PC-9 (cell line): ENCODE data around the gene FAM193A. TPM values are rescaled to one million over a fixed set of nuclear protein-coding genes. Genes with fewer than 3 reads are reported as not detected.
"Not testable (repeated sequence)": the region's sequence is repeated elsewhere in the genome, so short reads cannot be mapped to it uniquely, and the experiment has no call there.

Experiments
- BruUV-seq: library from RNA; stranded (reverse); fragments of 400-500 nt; replicated peaks from 2 replicates; lab custom pipeline; 2021; lab: Mats Ljungman, UMichigan
- CTCF ChIA-PET: fragments of 300-600 bp; sonication (Branson Sonifier 250); formaldehyde crosslinking; loops from one replicate; lab custom pipeline; 2022; ENCODE audit warnings: antibody characterized with exemption; lab: Charles Lee
- POLR2A ChIA-PET: fragments of 300-600 bp; sonication (Branson Sonifier 250); formaldehyde crosslinking; loops from one replicate; lab custom pipeline; 2022; ENCODE audit warnings: antibody characterized with exemption; ENCODE audit not compliant: unreplicated experiment; lab: Charles Lee
- DNase-seq, 2 experiments: peaks; one replicate each; pipeline versions ENCODE4 v3.0.0 to v3.0.0-alpha.2; 2015 to 2022; ENCODE audit warnings: mixed read lengths in 1 of 2
- H2AFZ ChIP-seq: fragments of 200-600 bp; sonication (generic); 2 replicates; pipeline ENCODE4 v1.8.1; 2017; ENCODE audit warnings: antibody characterized with exemption
- H3F3A ChIP-seq: fragments of 200-600 bp; sonication (generic); 2 replicates; pipeline ENCODE4 v1.8.1; 2017; ENCODE audit warnings: antibody characterized with exemption, mild to moderate bottlenecking, low read depth; ENCODE audit not compliant: insufficient read depth
- H3K27ac ChIP-seq: fragments of 200-600 bp; sonication (generic); 2 replicates; pipeline ENCODE4 v1.6.1; 2016; ENCODE audit warnings: mixed run types
- H3K27me3 ChIP-seq: fragments of 200-600 bp; sonication (generic); 2 replicates; pipeline ENCODE4 v1.6.1; 2016; ENCODE audit warnings: low read depth, mixed run types; ENCODE audit not compliant: insufficient read depth
- H3K36me3 ChIP-seq: fragments of 200-600 bp; sonication (generic); 2 replicates; pipeline ENCODE4 v1.6.1; 2016; ENCODE audit warnings: low read depth, mixed run types
- H3K4me1 ChIP-seq: fragments of 200-600 bp; sonication (generic); replicated peaks from 2 replicates; pipeline ENCODE4 v1.6.1; 2016; ENCODE audit warnings: mixed run types; ENCODE audit not compliant: insufficient read depth
- H3K4me2 ChIP-seq: fragments of 200-600 bp; sonication (generic); 2 replicates; pipeline ENCODE4 v1.6.1; 2017; ENCODE audit warnings: mixed run types
- H3K4me3 ChIP-seq: fragments of 200-600 bp; sonication (generic); 2 replicates; pipeline ENCODE4 v1.6.1; 2016; ENCODE audit warnings: mixed run types
- H3K79me2 ChIP-seq: fragments of 200-600 bp; sonication (generic); 2 replicates; pipeline ENCODE4 v1.6.1; 2017; ENCODE audit warnings: low read depth, mixed run types
- H3K9me2 ChIP-seq: fragments of 200-600 bp; sonication (generic); 2 replicates; pipeline ENCODE4 v1.8.1; 2017; ENCODE audit warnings: mild to moderate bottlenecking; ENCODE audit not compliant: insufficient read depth
- H3K9me3 ChIP-seq: fragments of 200-600 bp; sonication (generic); 2 replicates; pipeline ENCODE4 v1.8.1; 2016; ENCODE audit warnings: low read depth; ENCODE audit not compliant: insufficient read depth
- H4K20me1 ChIP-seq: fragments of 200-600 bp; sonication (generic); 2 replicates; pipeline ENCODE4 v1.8.1; 2017; ENCODE audit not compliant: insufficient read depth
- CTCF ChIP-seq: fragments of 200-600 bp; sonication (generic); conservative IDR thresholded peaks from 2 replicates; pipeline ENCODE4 v1.6.1; 2017; ENCODE audit warnings: mixed run types, antibody characterized with exemption, mild to moderate bottlenecking, moderate library complexity
- EZH2 ChIP-seq: fragments of 200-600 bp; sonication (generic); IDR thresholded peaks from 2 replicates; pipeline ENCODE4 v1.8.0; 2017; ENCODE audit warnings: antibody characterized with exemption, low read depth
- intact Hi-C: fragments of 100-400 bp; cut with micrococcal nuclease; formaldehyde crosslinking; loops from one replicate; pipeline ENCODE4 v1.10.0; 2022; ENCODE audit not compliant: unreplicated experiment
- total RNA-seq: library from RNA; stranded (reverse); gene quantifications from 2 replicates; pipeline ENCODE4 v1.2.3, GENCODE V29; 2021

FAM193A gene
- total RNA-seq, 1 experiment from 2014 or later: 23.4 TPM

GRCh38 chr4:2510351-2511259 lies 25.8 kb upstream of the FAM193A start:
- CTCF ChIA-PET: no interaction called here
- no peaks in the 10 kb centered on the region for H3K4me1 ChIP-seq
- no TSS peak for BruUV-seq
- intact Hi-C loops: no loop called here
- no peak for DNase-seq
- H3K79me2 ChIP-seq: no peaks in the 10 kb centered on the region
- H3F3A ChIP-seq: no peaks in the 10 kb centered on the region
- no peaks in the 10 kb centered on the region for H3K36me3 ChIP-seq
- POLR2A ChIA-PET: no interaction called here
- no peaks in the 10 kb centered on the region for H4K20me1 ChIP-seq
- H3K4me3 ChIP-seq: no peak overlapping the region
- TF ChIP-seq EZH2 (no peak), CTCF (no peak)
- H3K4me2 ChIP-seq: no peak overlapping the region
- no peaks in the 10 kb centered on the region for H3K27me3 ChIP-seq
- H2AFZ ChIP-seq: no peak overlapping the region
- no peak overlapping the region for H3K27ac ChIP-seq
- H3K9me2 ChIP-seq: no peaks in the 10 kb centered on the region
- H3K9me3 ChIP-seq: no peaks in the 10 kb centered on the region

- no TSS peak for BruUV-seq
- no peak for DNase-seq
- ChIA-PET CTCF (no interaction called here), POLR2A (no interaction called here)
- Histone ChIP-seq H3F3A (0 out of 2 replicates have a peak, but pooled peaks cover 3% of the 10 kb centered on the region), H2AFZ (no peak overlapping the region), H3K36me3 (no peaks in the 10 kb centered on the region), H3K27me3 (no peaks in the 10 kb centered on the region), H4K20me1 (no peaks in the 10 kb centered on the region), H3K9me3 (no peaks in the 10 kb centered on the region), H3K4me3 (no peak overlapping the region), H3K27ac (no peak overlapping the region), H3K9me2 (no peaks in the 10 kb centered on the region), H3K4me1 (no peaks in the 10 kb centered on the region), H3K79me2 (no peaks in the 10 kb centered on the region), H3K4me2 (no peak overlapping the region)
- TF ChIP-seq EZH2: no peak
- intact Hi-C loops: no loop called here
These were observed 24.8 kb upstream of the FAM193A start for GRCh38 chr4:2511645-2512131.

GRCh38 chr4:2512396-2513135 lies 23.9 kb upstream of the FAM193A start:
- no peak overlapping the region for H2AFZ ChIP-seq
- no peak for DNase-seq
- POLR2A ChIA-PET: no interaction called here
- no peaks in the 10 kb centered on the region for H3K36me3 ChIP-seq
- H3K79me2 ChIP-seq: no peaks in the 10 kb centered on the region
- no peak overlapping the region for H3K4me2 ChIP-seq
- no peak for TF ChIP-seq CTCF
- CTCF ChIA-PET: no interaction called here
- H3K27ac ChIP-seq: no peak overlapping the region
- no peaks in the 10 kb centered on the region for H4K20me1 ChIP-seq
- H3F3A ChIP-seq: 0 out of 2 replicates have a peak, but pooled peaks cover 3% of the 10 kb centered on the region
- no peak overlapping the region for H3K4me3 ChIP-seq
- H3K4me1 ChIP-seq: no peaks in the 10 kb centered on the region
- no peaks in the 10 kb centered on the region for H3K27me3 ChIP-seq
- no peaks in the 10 kb centered on the region for H3K9me2 ChIP-seq
- intact Hi-C loops: no loop called here
- no TSS peak for BruUV-seq
- no peaks in the 10 kb centered on the region for H3K9me3 ChIP-seq

GRCh38 chr4:2514193-2514592 lies 22.3 kb upstream of the FAM193A start:
- H3K4me3 ChIP-seq, H3F3A ChIP-seq, DNase-seq, CTCF ChIA-PET, H2AFZ ChIP-seq, H3K4me1 ChIP-seq, H3K36me3 ChIP-seq, H3K27ac ChIP-seq, POLR2A ChIA-PET, H3K9me2 ChIP-seq, BruUV-seq, H3K9me3 ChIP-seq, H3K79me2 ChIP-seq, H4K20me1 ChIP-seq, intact Hi-C loops, H3K4me2 ChIP-seq, H3K27me3 ChIP-seq: not testable (repeated sequence)

GRCh38 chr4:2514944-2515343 lies 21.5 kb upstream of the FAM193A start:
- intact Hi-C loops, H3K4me2 ChIP-seq, DNase-seq, POLR2A ChIA-PET, CTCF ChIA-PET, H4K20me1 ChIP-seq, H3K4me1 ChIP-seq, H3K27me3 ChIP-seq, H3K9me2 ChIP-seq, H2AFZ ChIP-seq, H3K27ac ChIP-seq, H3K79me2 ChIP-seq, H3K9me3 ChIP-seq, H3K4me3 ChIP-seq, H3K36me3 ChIP-seq, BruUV-seq, H3F3A ChIP-seq: not testable (repeated sequence)
